Gastroesophageal sphincter (tissue), 4 donors: ENCODE results near the gene PPM1J. TPM values are rescaled to one million over a fixed set of nuclear protein-coding genes. Genes with fewer than 3 reads are reported as not detected.
A peak's percentile ranks its signal among the peaks of the same experiment; 100 is the strongest.

Source experiments
- ATAC-seq: fragments of 150-250 bp; one replicate; pipeline ENCODE4 v1.9.1; 2016; ENCODE audit warnings: mild to moderate bottlenecking, moderate library complexity
- H3K27ac ChIP-seq, 4 donors: fragments of 200-600 bp; sonication (generic) in 3 of 4; 1 replicate in 3 of 4; 2 replicates in 1 of 4; pipeline ENCODE4 v1.5.1; 2016 to 2019
- H3K27me3 ChIP-seq: fragments of 200-600 bp; sonication (generic); one replicate; pipeline ENCODE4 v1.5.1; 2019
- H3K36me3 ChIP-seq, 2 donors: fragments of 200-600 bp; sonication (generic); one replicate each; pipeline ENCODE4 v1.5.1; 2019; ENCODE audit warnings: control low read depth in 1 of 2
- H3K4me1 ChIP-seq, 3 donors: fragments of 200-600 bp; sonication (generic); 1 replicate in 2 of 3; 2 replicates in 1 of 3; pipeline ENCODE4 v1.5.1; 2016 to 2019; ENCODE audit warnings: control low read depth in 2 of 3
- H3K4me3 ChIP-seq, 2 donors: fragments of 200-600 bp; sonication (generic); one replicate each; pipeline ENCODE4 v1.5.1; 2019; ENCODE audit warnings: mild to moderate bottlenecking in 1 of 2, moderate library complexity in 1 of 2
- H3K9me3 ChIP-seq, 3 donors: fragments of 200-600 bp; sonication (generic); one replicate each; pipeline ENCODE4 v1.5.1; 2017 to 2019; ENCODE audit warnings: control low read depth in 2 of 3
- CTCF ChIP-seq, 4 experiments: fragments of 200-600 bp in 2 of 4; fragments of 450-650 bp in 2 of 4; sonication (generic) in 1 of 4; IDR thresholded peaks; one replicate each; pipeline ENCODE4 v1.5.1; 2017 to 2019; ENCODE audit warnings: antibody characterized with exemption in 4 of 4, mild to moderate bottlenecking in 2 of 4, moderate library complexity in 2 of 4
- EP300 ChIP-seq: sonication (generic); formaldehyde crosslinking; IDR thresholded peaks from one replicate; pipeline ENCODE4 v1.6.1; 2017; ENCODE audit warnings: antibody characterized with exemption, mild to moderate bottlenecking
- POLR2A ChIP-seq, 2 donors: fragments of 450-650 bp; IDR thresholded peaks; one replicate each; pipeline ENCODE4 v1.6.1; 2017; ENCODE audit warnings: antibody characterized with exemption in 2 of 2, mild to moderate bottlenecking in 2 of 2, moderate library complexity in 1 of 2
- POLR2AphosphoS5 ChIP-seq: sonication (generic); formaldehyde crosslinking; IDR thresholded peaks from one replicate; pipeline ENCODE4 v1.6.1; 2017; ENCODE audit warnings: antibody characterized with exemption
- WGBS, 2 donors: methylation state at CpG; one replicate each; pipeline ENCODE4 v1.1.5; 2018; ENCODE audit warnings: low coverage in 1 of 2; 5-methylcytosine and 5-hydroxymethylcytosine counted together
- total RNA-seq, 4 donors: library from RNA; depleted of rRNA; stranded (reverse); fragments of >200 nt; gene quantifications; one replicate each; pipeline ENCODE4 v1.1.0, GENCODE V29; 2016

Gene PPM1J
- total RNA-seq: 1 to 10 TPM in 2 of 4 donors, under 1 TPM in 2; 0.35 to 2.8 (median 1.7) TPM

GRCh38 chr1:112715264-112716053 is at the start of gene PPM1J:
PPM1J (minus strand) TSS chr1:112715332; CDS start chr1:112715301, 31 bp downstream.
- TF ChIP-seq POLR2AphosphoS5 (peak; percentile 46), EP300 (no peak)
- WGBS, 2 donors: 0% methylated on average over 5 of the region's 51 CpGs
- H3K4me3 ChIP-seq: peak within 1 kb of the TSS; percentile 23 to 77
- ATAC-seq: peak; percentile 92
- H3K4me1 ChIP-seq: peaks cover 0 to 39% (median 24%) of the 10 kb centered on the region in 3 donors
- H3K9me3 ChIP-seq: no peaks in the 10 kb centered on the region
- H3K27me3 ChIP-seq: peaks cover 14% of the 10 kb centered on the region
- no peaks in the 10 kb centered on the region for H3K36me3 ChIP-seq
- H3K27ac ChIP-seq: peak within 1 kb of the TSS; percentile 11 to 82 (median 78)

GRCh38 chr1:112762541-112763500 is 47.7 kb upstream of the PPM1J start:
- Histone ChIP-seq H3K9me3 (no peaks in the 10 kb centered on the region), H3K27me3 (peaks cover 9% of the 10 kb centered on the region), H3K4me1 (no peaks in the 10 kb centered on the region), H3K36me3 (no peaks in the 10 kb centered on the region), H3K4me3 (no peak overlapping the region), H3K27ac (no peak overlapping the region)
- no peak for ATAC-seq
- 58 to 65% methylated on average over 9 of the region's 12 CpGs for WGBS, 2 donors
- no peak for TF ChIP-seq POLR2AphosphoS5
- no peak for TF ChIP-seq CTCF (IDR thresholded peaks at IDR 0.05)
- TF ChIP-seq POLR2A (IDR thresholded peaks at IDR 0.05): no peak
- no peak for TF ChIP-seq EP300

GRCh38 chr1:112761714-112762480 is 46.8 kb upstream of the PPM1J start:
- WGBS, 2 donors: 57 to 63% methylated on average over 8 to 9 of the region's 9 CpGs
- ATAC-seq: no peak
- Histone ChIP-seq H3K4me1 (no peaks in the 10 kb centered on the region), H3K9me3 (no peaks in the 10 kb centered on the region), H3K36me3 (no peaks in the 10 kb centered on the region), H3K27me3 (peaks cover 13% of the 10 kb centered on the region), H3K4me3 (no peak overlapping the region), H3K27ac (no peak overlapping the region)
- no peak for TF ChIP-seq EP300
- no peak for TF ChIP-seq POLR2A (IDR thresholded peaks at IDR 0.05)
- no peak for TF ChIP-seq POLR2AphosphoS5
- TF ChIP-seq CTCF (IDR thresholded peaks at IDR 0.05): no peak

GRCh38 chr1:112759228-112759627 is 44.1 kb upstream of the PPM1J start:
- WGBS, 2 donors: 62 to 74% methylated on average over 5 to 6 of the region's 6 CpGs
- TF ChIP-seq POLR2A (IDR thresholded peaks at IDR 0.05) (no peak), CTCF (IDR thresholded peaks at IDR 0.05) (no peak), POLR2AphosphoS5 (no peak), EP300 (no peak)

More at GRCh38 chr1:112759228-112759627, 44.1 kb upstream of the PPM1J start:
- H3K4me3 ChIP-seq: no peak overlapping the region
- H3K9me3 ChIP-seq: peaks cover 0 to 8% (median 0%) of the 10 kb centered on the region in 3 donors
- ATAC-seq: no peak
- peaks cover 20% of the 10 kb centered on the region for H3K27me3 ChIP-seq
- no peaks in the 10 kb centered on the region for H3K36me3 ChIP-seq
- no peak overlapping the region for H3K27ac ChIP-seq
- H3K4me1 ChIP-seq: no peaks in the 10 kb centered on the region
